Dendritic cell treated with granulocyte-macrophage colony-stimulating factor and Interleukin-4, amounts not matched to agents 40 ng/mL and 50 ng/mL, for 4 days (primary cell): ENCODE data around the gene BRMS1L.
"Not testable (repeated sequence)": the region's sequence is repeated elsewhere in the genome, so short reads cannot be mapped to it uniquely, and the experiment has no call there.

Experiments used
- H3K27ac Mint-ChIP-seq: one replicate; pipeline ENCODE4 v1.8.0; 2022; ENCODE audit warnings: mild to moderate bottlenecking, mixed read lengths
- H3K27me3 Mint-ChIP-seq: one replicate; pipeline ENCODE4 v1.8.0; 2022; ENCODE audit warnings: mild to moderate bottlenecking, mixed read lengths
- H3K36me3 Mint-ChIP-seq: one replicate; pipeline ENCODE4 v1.8.0; 2022; ENCODE audit warnings: low read depth, mixed read lengths
- H3K4me1 Mint-ChIP-seq: one replicate; pipeline ENCODE4 v1.8.0; 2022; ENCODE audit warnings: low read depth, mixed read lengths
- H3K4me3 Mint-ChIP-seq: one replicate; pipeline ENCODE4 v1.8.0; 2022; ENCODE audit warnings: mild to moderate bottlenecking, moderate library complexity, mixed read lengths
- H3K9me3 Mint-ChIP-seq: one replicate; pipeline ENCODE4 v1.8.0; 2022; ENCODE audit warnings: mixed read lengths
- intact Hi-C: fragments of 100-400 bp; cut with micrococcal nuclease; formaldehyde crosslinking; loops from one replicate; pipeline ENCODE4 v1.15.0; 2022

Gene BRMS1L

DNA sequence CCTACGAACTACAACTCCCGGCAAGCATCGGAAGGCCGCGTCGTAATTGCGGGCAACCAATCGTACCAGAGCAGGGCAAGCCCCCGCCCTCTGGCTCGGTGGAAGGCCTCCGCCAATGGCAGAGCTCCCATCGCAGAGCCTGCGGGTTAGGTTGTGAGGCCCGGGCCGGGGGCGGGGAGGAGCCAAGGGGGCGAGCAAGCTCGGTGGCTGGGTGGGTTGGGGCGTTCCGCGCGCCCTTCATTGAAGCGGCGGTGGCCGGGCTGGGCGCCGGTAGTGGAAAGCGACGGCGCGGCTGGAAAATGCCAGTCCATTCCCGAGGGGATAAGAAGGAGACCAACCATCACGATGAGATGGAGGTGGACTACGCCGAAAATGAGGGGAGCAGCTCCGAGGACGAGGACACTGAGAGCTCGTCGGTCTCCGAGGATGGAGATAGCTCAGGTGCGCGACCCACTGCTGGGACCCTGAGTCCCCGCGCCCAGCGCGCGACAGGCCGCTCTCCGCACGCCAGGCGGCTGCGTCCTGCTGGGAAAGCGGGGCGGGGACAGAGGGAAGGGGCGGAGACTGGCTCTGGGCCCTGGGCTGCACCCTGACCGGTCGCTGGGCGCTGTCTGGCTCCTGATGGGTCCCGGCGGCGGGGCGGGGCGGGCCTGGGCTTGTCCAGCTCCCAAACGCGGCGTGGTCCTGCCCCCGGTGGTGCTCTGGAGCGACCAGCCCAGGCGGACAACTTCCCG is at the start of gene BRMS1L:
Gene BRMS1L (plus strand): TSS at position 121 of the 734 bp plus-strand sequence. CDS start 179 bp downstream, at position 300.
- peaks cover 14% of the 10 kb centered on the region for H3K36me3 Mint-ChIP-seq
- H3K27me3 Mint-ChIP-seq, result peaks cover 7% of the 10 kb centered on the region
- H3K27ac Mint-ChIP-seq, result peak within 1 kb of the TSS; percentile 93
- intact Hi-C loops, result loop anchor here (1.0 to 5.0 kb wide), 2 partner anchors 17 to 496 kb away; partner anchors contain the start of genes MBIP and RALGAPA1
- peak within 1 kb of the TSS; percentile 90 for H3K4me3 Mint-ChIP-seq
- H3K4me1 Mint-ChIP-seq, result peaks cover 17% of the 10 kb centered on the region
- H3K9me3 Mint-ChIP-seq, result no peaks in the 10 kb centered on the region

DNA sequence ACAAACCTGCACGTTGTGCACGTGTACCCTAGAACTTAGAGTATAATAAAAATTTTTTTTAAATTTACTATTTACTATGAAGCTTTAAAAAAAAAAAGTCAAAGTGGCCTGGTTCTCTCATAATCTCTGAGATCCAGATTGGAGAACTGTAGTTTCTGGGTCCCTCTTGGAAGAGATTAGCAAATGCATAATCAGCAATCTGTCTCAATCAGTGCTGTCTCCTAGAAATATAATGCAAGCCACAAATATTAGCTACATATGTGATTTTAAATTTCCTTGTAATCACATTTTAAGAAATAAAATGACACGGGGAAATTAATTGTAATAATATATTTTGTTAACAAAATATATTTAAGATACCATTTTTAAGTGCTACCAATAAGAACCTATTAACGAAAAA is 49.3 kb upstream of the BRMS1L start:
- intact Hi-C loops, result no loop called here
- H3K36me3 Mint-ChIP-seq, result no peaks in the 10 kb centered on the region

DNA sequence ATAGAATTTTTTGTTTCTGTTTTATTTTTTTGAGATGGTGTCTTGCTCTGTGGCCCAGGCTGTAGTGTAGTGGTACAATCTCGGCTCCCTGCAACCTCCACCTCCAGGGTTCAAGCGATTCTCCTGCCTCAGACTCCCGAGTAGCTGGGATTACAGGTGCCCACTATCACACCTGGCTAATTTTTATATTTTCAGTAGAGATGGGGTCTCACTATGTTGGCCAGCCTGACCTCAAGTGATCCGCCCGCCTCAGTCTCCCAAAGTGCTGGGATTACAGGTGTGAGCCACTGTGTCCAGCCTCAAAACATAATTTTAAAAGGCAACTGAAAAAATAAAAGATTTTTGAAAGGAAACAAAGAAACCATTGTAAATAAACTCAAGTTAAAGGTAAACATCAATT is 48.6 kb upstream of the BRMS1L start:
- H3K36me3 Mint-ChIP-seq, H3K4me3 Mint-ChIP-seq, H3K27ac Mint-ChIP-seq, H3K4me1 Mint-ChIP-seq, intact Hi-C loops, H3K27me3 Mint-ChIP-seq: not testable (repeated sequence)
- peaks cover 22% of the 10 kb centered on the region for H3K9me3 Mint-ChIP-seq

More for the DNA sequence above, 49.3 kb upstream of the BRMS1L start:
- Mint-ChIP-seq H3K4me1 (no peaks in the 10 kb centered on the region), H3K27ac (no peak overlapping the region), H3K9me3 (peaks cover 21% of the 10 kb centered on the region), H3K4me3 (no peak overlapping the region), H3K27me3 (no peaks in the 10 kb centered on the region)

DNA sequence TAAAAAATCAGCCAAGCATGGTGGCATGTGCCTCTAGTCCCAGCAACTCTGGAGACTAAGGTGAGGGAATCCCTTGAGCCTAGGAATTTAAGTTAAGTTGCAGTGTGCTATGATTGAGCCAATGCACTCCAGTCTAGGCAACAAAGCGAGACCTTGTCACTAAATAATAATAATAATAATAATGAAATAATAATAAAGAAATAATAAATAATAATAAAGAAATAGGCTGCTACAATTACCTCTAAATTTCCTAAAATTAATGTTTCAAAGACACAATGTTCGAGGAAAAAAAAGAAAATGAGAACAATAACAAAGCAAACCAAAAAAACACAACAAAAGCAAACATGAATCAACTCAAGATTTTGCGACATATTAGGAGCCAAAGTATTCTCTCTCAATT is 46.8 kb upstream of the BRMS1L start:
- Mint-ChIP-seq H3K27ac (no peak overlapping the region), H3K9me3 (peaks cover 22% of the 10 kb centered on the region), H3K36me3 (no peaks in the 10 kb centered on the region), H3K4me1 (no peaks in the 10 kb centered on the region), H3K4me3 (no peak overlapping the region), H3K27me3 (no peaks in the 10 kb centered on the region)
- intact Hi-C loops, result no loop called here

DNA sequence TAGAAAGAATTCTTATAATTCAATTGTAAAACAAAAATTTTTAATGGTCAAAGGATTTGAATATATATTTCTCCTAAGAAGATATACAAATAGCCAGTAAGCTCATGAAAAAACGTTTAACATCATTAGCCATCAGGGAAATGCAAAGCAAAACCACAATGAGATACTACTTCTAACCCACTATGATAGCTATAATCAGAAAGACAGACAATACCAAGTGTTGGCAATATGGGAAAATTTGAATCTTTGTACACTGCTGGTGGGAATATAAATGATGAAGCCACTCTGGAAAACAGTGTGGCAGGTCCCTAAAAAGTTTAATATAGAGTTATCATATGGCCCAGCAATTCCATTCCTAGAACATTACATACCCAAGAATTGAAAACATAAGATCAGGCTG is 42.4 kb upstream of the BRMS1L start:
- no peak overlapping the region for H3K4me3 Mint-ChIP-seq
- peaks cover 4% of the 10 kb centered on the region for H3K4me1 Mint-ChIP-seq
- no peaks in the 10 kb centered on the region for H3K27me3 Mint-ChIP-seq
- peaks cover 22% of the 10 kb centered on the region for H3K9me3 Mint-ChIP-seq
- intact Hi-C loops, result no loop called here
- H3K36me3 Mint-ChIP-seq, result no peaks in the 10 kb centered on the region
- no peak overlapping the region for H3K27ac Mint-ChIP-seq

DNA sequence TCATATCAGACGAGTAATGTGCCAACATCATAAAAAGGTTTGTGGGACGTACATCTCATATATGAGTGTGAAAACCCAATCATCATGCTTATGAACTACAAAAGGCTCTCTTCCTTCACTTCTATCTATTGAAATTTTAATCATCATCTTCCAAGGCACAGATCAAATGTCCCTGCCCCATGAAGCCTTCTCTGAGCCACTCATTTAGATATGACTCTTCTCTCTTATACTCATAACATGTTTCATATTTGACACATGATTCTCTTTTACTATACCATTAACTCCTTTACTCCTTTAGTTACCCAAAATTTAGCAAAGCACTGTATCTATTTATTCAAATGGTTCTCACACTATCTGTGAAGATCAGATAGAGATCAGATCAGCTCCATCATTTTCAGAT is 39.3 kb upstream of the BRMS1L start:
- H3K4me3 Mint-ChIP-seq, result no peak overlapping the region
- H3K36me3 Mint-ChIP-seq, result peaks cover 6% of the 10 kb centered on the region
- intact Hi-C loops, result no loop called here
- no peak overlapping the region for H3K27ac Mint-ChIP-seq
- H3K4me1 Mint-ChIP-seq, result peaks cover 4% of the 10 kb centered on the region
- peaks cover under 1% of the 10 kb centered on the region for H3K9me3 Mint-ChIP-seq
- no peaks in the 10 kb centered on the region for H3K27me3 Mint-ChIP-seq

DNA sequence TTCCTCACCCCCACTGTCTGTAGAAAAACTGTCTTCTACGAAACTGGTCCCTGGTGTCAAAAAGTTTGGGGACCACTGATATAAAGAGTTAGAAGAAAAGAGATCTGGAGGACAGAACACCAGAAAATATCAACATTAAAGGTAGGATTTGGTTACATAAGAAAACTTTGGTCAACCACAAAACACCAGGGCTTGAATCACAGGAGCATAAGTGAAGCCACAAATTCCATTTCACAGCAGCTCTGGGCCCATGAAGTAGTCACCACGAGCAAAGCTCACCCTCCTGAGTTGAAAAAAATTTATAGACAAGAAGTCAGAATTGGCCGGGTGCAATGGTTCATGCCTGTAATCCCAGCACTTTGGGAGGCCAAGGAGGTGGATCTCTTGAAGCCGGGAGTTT is 36.5 kb upstream of the BRMS1L start:
- no peak overlapping the region for H3K27ac Mint-ChIP-seq

DNA sequence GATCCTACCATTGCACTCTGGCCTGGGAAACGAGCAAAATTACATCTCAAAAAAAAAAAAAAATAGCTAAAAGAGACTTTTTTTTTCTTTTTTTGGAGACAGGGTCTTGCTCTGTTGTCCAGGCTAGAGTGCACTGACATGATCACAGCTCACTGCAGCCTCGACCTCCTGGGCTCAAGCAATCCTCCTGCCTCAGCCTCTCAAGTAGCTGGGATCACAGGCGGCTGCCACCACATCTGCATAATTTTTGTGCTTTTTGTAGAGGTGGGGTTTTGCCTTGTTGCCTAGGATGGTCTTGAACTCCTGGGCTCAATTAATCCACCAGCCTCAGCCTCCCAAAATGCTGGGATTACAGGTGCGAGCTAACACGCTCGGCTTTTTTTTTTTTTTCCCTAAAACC is 28.3 kb upstream of the BRMS1L start:
- Mint-ChIP-seq H3K27ac (no peak overlapping the region), H3K4me1 (peaks cover 8% of the 10 kb centered on the region)

More for the DNA sequence above, 36.5 kb upstream of the BRMS1L start:
- no peaks in the 10 kb centered on the region for H3K27me3 Mint-ChIP-seq
- no peaks in the 10 kb centered on the region for H3K9me3 Mint-ChIP-seq
- intact Hi-C loops, result no loop called here
- peaks cover 4% of the 10 kb centered on the region for H3K4me1 Mint-ChIP-seq
- no peak overlapping the region for H3K4me3 Mint-ChIP-seq
- peaks cover 6% of the 10 kb centered on the region for H3K36me3 Mint-ChIP-seq

DNA sequence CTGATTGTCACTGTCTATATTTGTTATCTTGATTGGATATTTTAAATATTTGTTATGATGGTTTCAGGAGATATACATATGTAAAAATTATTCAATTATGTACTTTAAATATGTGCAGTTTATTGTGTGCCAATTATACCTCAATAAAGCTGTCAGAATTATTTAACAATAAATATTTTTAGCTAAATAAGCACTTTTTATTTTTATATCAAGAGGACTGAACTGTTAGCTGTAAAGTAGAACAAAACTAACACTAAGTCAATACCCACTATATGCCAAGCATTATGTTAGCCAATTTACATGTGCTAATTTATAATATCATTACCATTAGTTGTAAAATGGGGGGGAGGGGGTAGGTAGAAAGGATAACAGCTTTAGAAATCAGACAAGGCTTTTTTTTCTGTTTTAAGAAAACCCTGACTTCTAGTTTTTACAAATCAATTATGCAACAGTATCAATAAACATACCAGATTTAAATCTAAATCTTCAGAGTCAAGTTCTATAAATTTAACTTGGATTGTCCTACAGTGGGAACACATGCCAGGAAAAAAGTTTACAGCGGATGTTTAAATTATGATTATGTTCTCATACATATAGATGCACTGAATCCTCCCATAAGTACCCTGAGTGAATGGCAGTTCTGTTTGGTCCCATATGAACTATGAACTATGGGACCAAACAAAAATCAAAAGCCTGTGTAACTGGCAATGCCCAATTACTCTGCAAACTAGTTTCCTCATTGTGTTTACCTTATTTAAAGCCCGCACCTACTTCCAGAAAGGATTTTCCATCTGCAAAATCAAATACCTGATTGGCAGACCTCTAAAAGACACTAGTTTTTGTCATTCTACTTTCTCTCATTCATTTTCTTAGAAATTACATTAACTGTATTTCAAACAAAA is 19.9 kb upstream of the BRMS1L start:
- Mint-ChIP-seq H3K27ac (no peak overlapping the region), H3K36me3 (peaks cover 13% of the 10 kb centered on the region), H3K9me3 (no peaks in the 10 kb centered on the region), H3K4me1 (peaks cover 18% of the 10 kb centered on the region), H3K27me3 (peaks cover 1% of the 10 kb centered on the region), H3K4me3 (no peak overlapping the region)
- intact Hi-C loops, result no loop called here

More for the DNA sequence above, 28.3 kb upstream of the BRMS1L start:
- Mint-ChIP-seq H3K4me3 (no peak overlapping the region), H3K9me3 (no peaks in the 10 kb centered on the region), H3K27me3 (no peaks in the 10 kb centered on the region), H3K36me3 (peaks cover 6% of the 10 kb centered on the region)
- intact Hi-C loops, result no loop called here

DNA sequence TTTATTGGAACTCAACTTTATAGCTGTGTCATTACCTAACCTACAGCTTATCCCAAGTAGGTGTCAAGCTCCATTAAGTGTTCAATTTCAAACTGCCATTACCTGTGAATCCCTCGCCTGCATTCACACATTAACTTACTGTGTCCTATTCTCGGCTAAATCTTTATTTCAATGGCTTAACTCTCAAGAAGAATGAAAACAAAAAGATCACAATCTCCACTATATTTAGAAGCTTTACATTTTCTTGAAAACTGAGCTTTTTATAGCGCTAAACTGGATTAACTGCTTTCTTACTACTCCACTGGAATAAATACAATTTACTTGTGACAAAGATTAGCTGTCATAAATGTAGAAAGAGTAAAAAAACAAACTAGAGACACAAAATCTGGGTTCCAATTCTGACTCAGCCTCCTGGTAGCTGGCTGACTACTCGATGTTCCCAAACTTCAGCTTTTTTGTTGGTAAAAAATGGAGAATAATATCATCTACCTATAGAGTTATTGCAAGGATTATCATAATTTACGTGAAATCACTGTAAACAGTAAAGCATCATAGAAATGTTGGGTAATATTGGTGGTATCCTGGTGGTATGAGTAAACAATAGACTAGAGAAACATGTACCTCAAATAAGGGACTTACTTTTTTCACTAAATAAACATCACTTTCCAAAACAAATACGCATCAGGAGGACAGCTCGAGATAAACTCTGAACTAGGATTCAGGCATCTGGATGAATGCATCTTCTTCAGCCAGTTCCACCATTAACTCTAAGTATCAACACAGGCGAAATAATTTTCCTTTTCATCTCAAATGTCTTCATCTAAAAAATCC is 18.8 kb upstream of the BRMS1L start:
- no peaks in the 10 kb centered on the region for H3K9me3 Mint-ChIP-seq
- H3K27me3 Mint-ChIP-seq, result peaks cover 1% of the 10 kb centered on the region
- no peak overlapping the region for H3K27ac Mint-ChIP-seq
- intact Hi-C loops, result no loop called here
- peaks cover 13% of the 10 kb centered on the region for H3K36me3 Mint-ChIP-seq
- peak overlapping the region; percentile 23 for H3K4me3 Mint-ChIP-seq
- peaks cover 18% of the 10 kb centered on the region for H3K4me1 Mint-ChIP-seq

DNA sequence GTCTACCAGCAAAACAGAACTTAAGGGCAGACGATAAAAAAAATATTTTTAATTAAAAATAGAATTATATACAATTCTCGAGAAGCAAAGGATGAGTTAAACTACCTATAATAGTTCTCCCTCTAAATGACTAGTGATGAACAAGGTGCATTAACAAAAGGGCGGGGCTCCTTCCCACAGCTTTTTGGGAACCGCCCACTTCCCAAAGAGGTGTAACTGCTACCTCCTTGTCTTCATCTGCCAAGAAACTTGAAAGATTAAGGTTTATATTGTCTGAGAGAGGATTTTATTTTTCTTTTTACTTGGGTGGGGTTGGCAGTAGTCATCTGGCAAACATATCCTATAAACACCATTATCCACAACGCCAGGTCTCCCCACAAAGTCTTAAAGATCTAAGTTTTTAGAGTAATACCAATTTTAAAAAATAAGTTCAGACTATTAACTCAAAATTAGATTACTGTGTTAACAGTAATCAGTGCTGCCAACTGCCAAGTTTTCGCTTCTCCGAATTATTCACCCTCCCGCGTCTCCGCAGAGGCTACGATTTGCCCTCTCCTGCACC is 18.0 kb upstream of the BRMS1L start:
- intact Hi-C loops, result no loop called here
- H3K27ac Mint-ChIP-seq, result peak overlapping the region; percentile 89
- H3K4me3 Mint-ChIP-seq, result peak overlapping the region; percentile 96
- H3K27me3 Mint-ChIP-seq, result peaks cover 1% of the 10 kb centered on the region
- H3K36me3 Mint-ChIP-seq, result peaks cover 13% of the 10 kb centered on the region
- H3K4me1 Mint-ChIP-seq, result peaks cover 18% of the 10 kb centered on the region
- H3K9me3 Mint-ChIP-seq, result no peaks in the 10 kb centered on the region

DNA sequence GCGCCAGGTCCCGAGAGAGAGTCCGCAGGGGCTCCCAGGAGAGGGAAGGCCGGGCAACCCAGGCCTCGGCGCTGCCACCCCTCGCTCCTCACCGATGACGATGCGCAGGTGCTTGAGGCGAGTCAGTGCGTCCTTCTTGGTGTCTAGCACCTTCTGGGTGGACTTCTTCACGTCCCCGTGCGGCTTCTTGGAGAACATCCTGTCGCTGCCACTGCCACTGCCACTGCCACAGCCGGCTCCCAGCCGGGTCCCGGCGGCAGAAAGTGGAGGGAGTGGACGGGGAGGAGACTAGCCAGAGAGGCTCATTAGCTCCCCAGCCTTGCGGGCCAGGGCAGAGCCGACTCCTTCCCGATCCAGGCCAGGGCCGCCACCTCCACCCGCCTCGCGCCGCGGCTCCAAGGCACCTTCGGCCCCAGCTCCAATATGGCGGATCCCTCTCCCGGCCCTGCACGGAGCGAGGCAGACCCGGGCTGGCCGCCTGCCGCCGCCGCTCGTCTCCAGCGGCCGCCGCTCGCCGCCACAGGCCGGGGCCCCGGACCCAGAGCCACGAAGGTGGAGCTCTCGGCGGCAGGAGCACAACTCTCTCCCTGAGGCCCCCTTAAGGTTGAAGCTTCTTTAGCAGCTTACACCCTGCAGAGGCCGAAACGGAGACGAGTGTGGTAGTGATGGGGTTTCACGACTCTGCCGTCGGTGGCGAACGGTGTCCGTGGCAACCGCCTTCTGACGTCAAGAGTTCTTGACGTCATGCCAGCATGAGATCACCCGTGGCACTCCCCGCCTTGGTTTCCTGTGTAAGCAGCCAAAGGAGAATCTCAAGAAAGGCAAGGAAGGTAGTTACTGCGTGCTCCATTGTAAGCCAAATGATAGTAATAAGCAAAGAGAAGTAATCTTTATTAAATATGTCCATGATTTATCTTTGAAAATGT is 17.2 kb upstream of the BRMS1L start, which contains the start of gene RALGAPA1:
Gene RALGAPA1 (minus strand): TSS at position 658 of the 926 bp plus-strand sequence. CDS start 460 bp downstream, at position 198.
- intact Hi-C loops, result loop anchor here (1.0 kb wide), 1 partner anchor 17 kb away; the partner anchor contains the start of gene BRMS1L
- peaks cover 18% of the 10 kb centered on the region for H3K4me1 Mint-ChIP-seq
- H3K27me3 Mint-ChIP-seq, H3K9me3 Mint-ChIP-seq: not testable (repeated sequence)
- peak within 1 kb of the TSS; percentile 89 for H3K27ac Mint-ChIP-seq
- peak within 1 kb of the TSS; percentile 96 for H3K4me3 Mint-ChIP-seq
- peaks cover 10% of the 10 kb centered on the region for H3K36me3 Mint-ChIP-seq
